IPS DF 6.9 (cell line): ENCODE results near the gene GPR160.

Experiments
- DNase-seq: peaks from one replicate; pipeline ENCODE4 v3.0.0-alpha.2; 2013; ENCODE audit warnings: low read depth, low spot score
- H3K27ac ChIP-seq: one replicate; pipeline ENCODE4 v1.5.1; 2013; ENCODE audit warnings: low read length, control low read depth
- H3K27me3 ChIP-seq: 2 replicates; pipeline ENCODE4 v1.6.1; 2013; ENCODE audit warnings: mild to moderate bottlenecking, low read length; ENCODE audit not compliant: control insufficient read depth, insufficient read depth
- H3K36me3 ChIP-seq: 2 replicates; pipeline ENCODE4 v1.6.1; 2013; ENCODE audit warnings: low read length; ENCODE audit not compliant: control insufficient read depth, insufficient read depth
- H3K4me1 ChIP-seq: 2 replicates; pipeline ENCODE4 v1.6.1; 2013; ENCODE audit warnings: low read length; ENCODE audit not compliant: control insufficient read depth, insufficient read depth
- H3K4me3 ChIP-seq: 2 replicates; pipeline ENCODE4 v1.5.1; 2013; ENCODE audit warnings: mild to moderate bottlenecking, low read length
- H3K9me3 ChIP-seq: 2 replicates; pipeline ENCODE4 v1.6.1; 2013; ENCODE audit warnings: low read length, inconsistent platforms; ENCODE audit not compliant: control insufficient read depth, insufficient read depth
- WGBS: extraction: QIAGEN DNeasy Blood & Tissue Kit; methylation state at CpG from one replicate; pipeline ENCODE4 v1.1.7; 2013; ENCODE audit warnings: mixed read lengths, missing lambda C conversion rate; ENCODE audit not compliant: insufficient read length, insufficient coverage; 5-methylcytosine and 5-hydroxymethylcytosine counted together

The GPR160 gene

GRCh38 chr3:170089862-170090600 is 52.2 kb downstream of the GPR160 start:
- H3K9me3 ChIP-seq, result no peaks in the 10 kb centered on the region
- WGBS, result no CpG with 5 or more reads among the region's 3 CpGs
- DNase-seq, result no peak
- H3K36me3 ChIP-seq, result peaks cover 3% of the 10 kb centered on the region; the same call in 1 of the 2 replicates
- H3K27ac ChIP-seq, result no peak overlapping the region
- no peak overlapping the region for H3K4me3 ChIP-seq
- H3K4me1 ChIP-seq, result no peaks in the 10 kb centered on the region
- no peaks in the 10 kb centered on the region for H3K27me3 ChIP-seq

DNA sequence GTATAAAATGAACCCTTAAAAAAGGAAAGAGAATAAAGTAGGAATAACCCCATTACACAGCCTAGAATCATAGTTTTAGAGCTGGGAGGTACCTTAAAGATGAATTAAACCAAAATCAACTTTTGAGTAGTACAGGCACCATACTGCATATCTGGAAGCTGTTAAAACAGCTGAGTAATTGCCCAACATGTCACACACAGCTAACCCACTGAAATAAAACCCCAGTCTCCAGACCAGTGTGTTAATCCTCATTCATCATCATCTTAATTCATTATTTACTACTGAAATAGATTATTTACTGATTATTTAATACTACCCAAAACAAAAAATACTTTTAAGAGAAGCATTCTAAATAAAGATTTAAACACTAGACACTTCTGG is 52.8 kb downstream of the GPR160 start:
- H3K9me3 ChIP-seq, result no peaks in the 10 kb centered on the region
- no peak for DNase-seq
- no peaks in the 10 kb centered on the region for H3K4me1 ChIP-seq
- no peaks in the 10 kb centered on the region for H3K27me3 ChIP-seq
- no peak overlapping the region for H3K27ac ChIP-seq
- no peak overlapping the region for H3K4me3 ChIP-seq
- H3K36me3 ChIP-seq, result peaks cover 1% of the 10 kb centered on the region; the same call in 1 of the 2 replicates

- no CpG with 5 or more reads among the region's 3 CpGs for WGBS
- H3K4me1 ChIP-seq, result no peaks in the 10 kb centered on the region
- H3K27me3 ChIP-seq, result no peaks in the 10 kb centered on the region
- no peak for DNase-seq
- no peaks in the 10 kb centered on the region for H3K9me3 ChIP-seq
- H3K36me3 ChIP-seq, result no peaks in the 10 kb centered on the region; the same call in 1 of the 2 replicates
- H3K27ac ChIP-seq, result no peak overlapping the region
- no peak overlapping the region for H3K4me3 ChIP-seq
Measured at GRCh38 chr3:170092907-170093306, 55.1 kb downstream of the GPR160 start.

DNA sequence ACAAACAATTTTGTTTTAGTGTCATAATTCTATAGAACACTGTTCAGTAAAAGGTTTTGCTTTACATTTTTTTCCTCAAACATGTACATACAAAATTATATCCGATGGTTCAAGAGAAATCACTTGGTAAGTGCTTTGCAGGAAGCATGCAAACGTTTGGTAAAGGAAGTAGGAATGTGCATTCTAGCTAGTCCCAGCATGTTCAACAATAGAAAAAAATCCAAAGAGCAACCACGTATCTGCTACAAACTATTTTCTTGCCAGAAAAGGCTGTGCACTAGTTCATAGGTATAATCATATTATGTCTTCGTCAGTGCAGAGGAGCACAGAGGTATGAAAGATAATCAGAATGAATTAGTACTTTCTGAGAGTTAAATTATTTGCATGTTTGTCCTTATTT is 58.0 kb downstream of the GPR160 start:
- no CpG with 5 or more reads among the region's 4 CpGs for WGBS
- H3K36me3 ChIP-seq, result no peaks in the 10 kb centered on the region; the same call in 1 of the 2 replicates
- no peak overlapping the region for H3K27ac ChIP-seq
- no peaks in the 10 kb centered on the region for H3K9me3 ChIP-seq
- no peak overlapping the region for H3K4me3 ChIP-seq
- no peak for DNase-seq
- H3K4me1 ChIP-seq, result no peaks in the 10 kb centered on the region
- H3K27me3 ChIP-seq, result no peaks in the 10 kb centered on the region

DNA sequence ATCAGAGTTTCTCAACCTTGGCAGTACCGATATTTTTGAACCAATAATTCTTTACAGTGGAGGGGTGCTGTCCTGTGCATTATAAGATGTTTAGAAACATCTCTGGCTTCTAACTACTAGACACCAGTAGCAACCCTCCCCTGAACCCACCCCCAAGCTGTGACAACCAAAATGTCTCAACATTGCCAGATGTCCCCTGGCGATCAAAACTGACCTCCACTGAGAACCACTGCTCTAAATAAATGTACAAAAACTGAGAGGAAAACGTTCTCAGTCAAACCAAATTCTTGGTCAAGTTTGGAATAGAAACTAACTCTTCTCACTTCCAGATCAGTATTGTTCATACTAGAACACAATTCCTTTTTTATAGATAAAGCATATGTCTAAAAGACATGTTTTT is 58.5 kb downstream of the GPR160 start:
- Histone ChIP-seq H3K9me3 (no peaks in the 10 kb centered on the region), H3K4me1 (no peaks in the 10 kb centered on the region), H3K27me3 (no peaks in the 10 kb centered on the region), H3K36me3 (no peaks in the 10 kb centered on the region; the same call in 1 of the 2 replicates), H3K27ac (no peak overlapping the region), H3K4me3 (no peak overlapping the region)
- no peak for DNase-seq
- WGBS, result no CpG with 5 or more reads among the region's 3 CpGs

DNA sequence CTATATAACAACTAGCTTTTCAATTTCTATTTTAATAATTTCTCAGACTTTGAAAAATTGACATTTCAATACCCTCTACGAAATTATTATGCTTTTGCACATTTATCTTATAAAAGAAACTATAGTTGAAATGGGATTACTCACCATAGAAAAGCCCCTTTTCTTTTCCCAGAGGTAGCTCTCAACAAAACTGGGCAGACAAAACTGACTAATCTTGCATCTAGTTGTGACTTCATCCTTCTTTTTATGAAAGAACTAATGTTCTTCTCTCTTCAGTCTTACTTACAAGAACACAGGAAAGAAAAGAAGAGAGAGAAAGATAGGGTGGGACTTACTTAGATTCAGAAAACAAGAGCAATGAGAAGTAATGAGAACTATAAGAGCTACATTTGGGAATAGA is 61.0 kb downstream of the GPR160 start:
- WGBS, result 100% methylated on average over 1 of the region's 1 CpG
- Histone ChIP-seq H3K36me3 (peaks cover 2% of the 10 kb centered on the region; the same call in 1 of the 2 replicates), H3K27ac (no peak overlapping the region), H3K9me3 (no peaks in the 10 kb centered on the region), H3K4me3 (no peak overlapping the region), H3K27me3 (no peaks in the 10 kb centered on the region), H3K4me1 (no peaks in the 10 kb centered on the region)
- DNase-seq, result no peak

- Histone ChIP-seq H3K27me3 (no peaks in the 10 kb centered on the region), H3K9me3 (no peaks in the 10 kb centered on the region), H3K27ac (no peak overlapping the region), H3K36me3 (peaks cover 2% of the 10 kb centered on the region; the same call in 1 of the 2 replicates), H3K4me3 (no peak overlapping the region), H3K4me1 (no peaks in the 10 kb centered on the region)
- no peak for DNase-seq
- no CpG with 5 or more reads among the region's 1 CpG for WGBS
Measured at GRCh38 chr3:170100944-170101343, 63.1 kb downstream of the GPR160 start.

DNA sequence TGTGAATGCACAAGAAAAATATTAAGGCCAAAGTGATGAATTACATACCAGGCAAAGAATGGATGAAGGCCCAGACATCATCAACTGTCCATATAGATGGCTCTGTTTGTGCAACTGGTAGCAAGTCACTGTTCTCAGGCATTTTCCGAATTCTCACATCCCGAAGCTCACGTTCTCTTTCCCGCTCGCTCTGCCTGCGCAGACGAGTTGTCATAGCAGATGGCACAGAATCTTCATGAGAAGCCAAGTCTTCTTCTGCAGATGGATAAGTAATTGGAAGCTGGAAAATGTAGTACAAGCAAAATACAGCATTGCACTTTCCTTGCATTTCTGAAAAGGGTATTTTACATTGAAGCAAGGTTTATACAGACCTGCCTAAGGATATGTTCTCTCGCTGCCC is 64.6 kb downstream of the GPR160 start:
- Histone ChIP-seq H3K36me3 (peaks cover 2% of the 10 kb centered on the region; the same call in 1 of the 2 replicates), H3K4me1 (no peaks in the 10 kb centered on the region), H3K4me3 (no peak overlapping the region), H3K27me3 (no peaks in the 10 kb centered on the region), H3K9me3 (no peaks in the 10 kb centered on the region), H3K27ac (no peak overlapping the region)
- no peak for DNase-seq
- no CpG with 5 or more reads among the region's 8 CpGs for WGBS

- no peak for DNase-seq
- Histone ChIP-seq H3K4me3 (no peak overlapping the region), H3K27ac (no peak overlapping the region), H3K27me3 (no peaks in the 10 kb centered on the region), H3K36me3 (no peaks in the 10 kb centered on the region), H3K4me1 (no peaks in the 10 kb centered on the region), H3K9me3 (no peaks in the 10 kb centered on the region)
- whole genome bisulfite sequencing, result no CpG with 5 or more reads among the region's 1 CpG
Measured at GRCh38 chr3:170107941-170108340, 70.1 kb downstream of the GPR160 start.

DNA sequence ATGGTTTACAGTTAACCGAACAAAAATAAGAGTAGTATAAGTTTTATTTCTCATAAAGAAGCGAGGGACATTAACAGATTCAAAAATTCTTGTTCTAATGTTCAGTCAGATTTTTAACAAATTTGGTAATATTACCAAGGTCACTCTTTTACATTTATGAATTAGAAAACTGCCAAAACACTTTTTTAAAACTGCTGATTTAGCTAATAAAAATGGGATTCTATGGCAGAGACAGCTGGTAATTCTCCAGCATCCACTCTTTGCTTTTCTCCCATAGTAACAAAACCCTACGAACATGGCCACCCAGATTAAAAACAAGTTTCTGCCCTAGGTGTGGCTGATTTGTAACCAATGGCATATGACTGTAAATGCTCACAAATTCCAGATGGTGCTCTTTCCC is 71.2 kb downstream of the GPR160 start:
- Histone ChIP-seq H3K27ac (no peak overlapping the region), H3K4me1 (no peaks in the 10 kb centered on the region), H3K36me3 (no peaks in the 10 kb centered on the region), H3K4me3 (no peak overlapping the region), H3K9me3 (no peaks in the 10 kb centered on the region), H3K27me3 (no peaks in the 10 kb centered on the region)
- WGBS, result no CpG with 5 or more reads among the region's 3 CpGs
- no peak for DNase-seq
